ENCODE data around the gene LIMS4.
"Not testable (repeated sequence)": the region's sequence is repeated elsewhere in the genome, so short reads cannot be mapped to it uniquely, and the experiment has no call there.

Gene LIMS4, protein sequence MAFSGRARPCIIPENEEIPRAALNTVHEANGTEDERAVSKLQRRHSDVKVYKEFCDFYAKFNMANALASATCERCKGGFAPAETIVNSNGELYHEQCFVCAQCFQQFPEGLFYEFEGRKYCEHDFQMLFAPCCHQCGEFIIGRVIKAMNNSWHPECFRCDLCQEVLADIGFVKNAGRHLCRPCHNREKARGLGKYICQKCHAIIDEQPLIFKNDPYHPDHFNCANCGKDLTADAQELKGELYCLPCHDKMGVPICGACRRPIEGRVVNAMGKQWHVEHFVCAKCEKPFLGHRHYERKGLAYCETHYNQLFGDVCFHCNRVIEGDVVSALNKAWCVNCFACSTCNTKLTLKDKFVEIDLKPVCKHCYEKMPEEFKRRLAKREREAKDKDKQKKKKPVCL

DNA sequence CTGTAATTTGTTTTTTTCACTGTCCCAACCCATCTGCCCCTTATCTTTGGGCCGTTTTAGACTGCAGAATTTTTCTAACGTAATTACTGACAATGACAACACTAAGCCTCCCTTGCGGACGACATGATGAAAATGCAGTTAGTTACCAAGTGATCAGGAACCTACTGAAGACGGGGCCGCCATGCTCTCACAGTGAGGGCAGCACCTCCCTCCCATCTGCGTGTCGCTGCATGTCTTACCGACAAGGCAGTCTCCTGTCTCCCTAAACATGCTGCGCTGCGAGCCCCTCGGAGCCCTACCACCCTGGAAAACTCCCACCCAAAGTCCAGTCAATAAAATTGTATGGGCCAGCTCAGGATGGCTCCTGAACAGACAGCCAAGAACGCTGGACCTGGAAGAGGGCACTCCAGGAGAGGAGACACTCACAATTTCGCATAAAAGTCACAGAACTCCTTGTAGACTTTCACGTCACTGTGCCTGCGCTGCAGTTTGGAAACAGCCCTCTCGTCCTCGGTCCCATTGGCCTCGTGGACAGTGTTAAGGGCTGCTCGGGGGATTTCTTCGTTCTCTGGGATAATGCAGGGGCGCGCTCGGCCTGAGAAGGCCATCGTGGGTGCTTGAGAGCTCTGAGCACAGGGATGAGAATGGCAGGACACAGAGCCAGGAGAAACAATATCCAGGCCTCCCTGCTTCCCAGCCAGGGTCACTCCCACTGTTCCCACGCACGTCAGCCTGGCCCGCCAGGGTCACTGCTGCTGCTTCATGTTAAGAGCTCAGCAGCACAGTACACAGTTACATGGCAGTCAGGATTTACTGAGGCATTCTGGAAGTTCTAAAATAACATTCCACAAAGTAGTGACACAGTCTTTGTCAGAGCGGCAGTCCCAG is at the start of gene LIMS4:
TSS of gene LIMS4 (minus strand) at position 646 of the 888 bp plus-strand sequence. CDS start at position 608, 38 bp downstream.
- DNase-seq: not testable (repeated sequence)

DNA sequence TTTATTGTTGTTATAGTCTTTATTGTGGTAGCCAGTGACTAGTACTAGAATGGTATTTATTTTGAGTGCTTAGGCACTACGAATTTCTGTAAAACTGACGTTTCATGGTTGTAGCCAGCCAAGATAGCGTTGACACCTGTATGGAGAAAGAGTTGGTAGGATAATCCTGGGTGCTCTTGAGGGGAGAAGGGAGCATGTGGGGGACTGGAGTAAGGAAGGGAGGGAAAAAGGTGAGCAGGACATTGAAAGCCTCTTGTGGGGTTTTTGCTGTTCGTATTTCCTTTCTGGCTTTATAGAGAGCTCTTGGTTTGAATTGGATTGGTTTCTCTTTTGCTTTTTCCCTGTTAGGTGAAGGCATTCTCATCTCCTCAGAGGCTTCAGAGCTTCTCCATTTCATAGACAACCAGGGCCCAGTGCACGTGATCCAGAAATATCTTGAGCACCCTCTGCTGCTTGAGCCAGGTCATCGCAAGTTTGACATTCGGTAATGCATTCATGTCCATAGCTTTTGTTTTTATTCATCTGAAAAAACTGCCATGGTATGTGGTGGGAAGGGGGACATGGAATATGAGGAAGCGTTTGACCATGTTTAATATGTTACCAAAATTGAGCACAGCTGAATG is 27.2 kb upstream of the LIMS4 start:
- DNase-seq: not testable (repeated sequence)

DNA sequence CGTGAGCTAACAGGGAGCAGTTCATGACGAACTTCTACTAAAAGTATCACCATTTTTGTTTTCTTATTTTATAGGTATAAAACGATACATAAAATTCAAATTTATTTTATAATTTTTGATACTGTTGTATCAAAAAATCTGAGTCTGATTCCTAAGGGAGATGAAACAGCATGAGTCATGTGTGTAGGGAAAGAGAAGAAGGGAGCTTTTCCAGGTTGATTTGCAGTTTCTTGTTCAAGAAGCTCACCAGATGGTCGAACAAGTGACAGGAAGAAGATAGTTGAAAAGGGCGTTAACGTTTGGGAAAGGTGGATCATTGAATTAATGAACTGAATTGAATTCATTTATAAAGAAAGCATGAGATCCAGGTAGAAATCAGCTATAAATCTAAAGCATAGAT is 23.4 kb upstream of the LIMS4 start:
- DNase-seq: not testable (repeated sequence)

DNA sequence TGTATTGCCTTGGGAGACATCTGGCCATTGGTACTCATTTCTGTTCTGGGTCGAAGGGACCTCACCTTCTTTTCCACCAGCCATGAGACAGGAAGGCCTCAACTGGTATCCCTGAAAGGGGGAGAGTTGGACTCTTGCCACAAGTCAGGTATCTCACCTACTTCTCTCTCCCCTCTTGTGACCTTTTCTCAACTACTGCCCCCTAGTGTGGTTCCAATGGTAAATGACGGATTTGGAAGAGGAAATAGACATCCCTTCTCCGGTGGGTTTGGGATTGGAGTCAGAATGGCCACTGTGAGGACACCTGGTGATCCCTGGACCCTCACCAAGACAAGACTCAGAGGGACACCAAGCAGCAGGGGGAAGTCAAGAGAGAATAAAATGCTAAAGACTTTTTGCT is 21.9 kb upstream of the LIMS4 start:
- not testable (repeated sequence) for DNase-seq

DNA sequence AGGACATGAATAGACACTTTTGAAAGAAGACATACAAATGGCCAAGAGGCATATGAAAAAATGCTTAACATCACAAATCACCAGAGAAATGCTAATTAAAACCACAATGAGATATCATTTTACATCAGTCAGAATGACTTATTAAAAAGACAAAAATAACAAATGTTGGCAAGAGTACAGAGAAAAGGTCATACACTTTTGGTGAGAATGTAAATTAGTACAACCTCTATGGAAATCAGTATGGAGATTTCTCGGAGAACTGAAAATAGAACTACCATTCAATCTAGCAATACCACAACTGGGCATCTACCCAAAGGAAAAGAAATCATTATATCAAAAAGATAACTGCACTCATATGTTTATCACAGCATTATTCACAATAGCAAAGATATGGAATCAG is 16.4 kb upstream of the LIMS4 start:
- not testable (repeated sequence) for DNase-seq

DNA sequence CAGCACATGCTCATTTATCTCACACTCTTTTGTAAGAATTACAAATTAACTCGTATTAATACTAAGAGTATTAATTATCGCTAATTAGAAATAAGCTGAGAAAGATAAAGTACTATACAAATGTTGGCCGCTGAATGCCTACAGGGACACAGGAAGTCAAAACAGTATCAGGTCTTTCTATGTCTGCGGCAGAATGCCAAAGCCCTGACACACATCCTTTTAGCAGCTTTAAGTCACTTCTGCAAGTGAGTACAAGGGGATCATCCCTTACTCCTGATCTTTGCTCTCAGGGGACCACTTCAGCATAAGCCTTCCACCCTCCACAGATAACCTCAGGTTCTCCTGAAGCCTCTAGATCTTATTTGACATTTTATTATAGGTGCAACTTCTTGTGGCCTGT is 10.1 kb upstream of the LIMS4 start:
- not testable (repeated sequence) for DNase-seq

DNA sequence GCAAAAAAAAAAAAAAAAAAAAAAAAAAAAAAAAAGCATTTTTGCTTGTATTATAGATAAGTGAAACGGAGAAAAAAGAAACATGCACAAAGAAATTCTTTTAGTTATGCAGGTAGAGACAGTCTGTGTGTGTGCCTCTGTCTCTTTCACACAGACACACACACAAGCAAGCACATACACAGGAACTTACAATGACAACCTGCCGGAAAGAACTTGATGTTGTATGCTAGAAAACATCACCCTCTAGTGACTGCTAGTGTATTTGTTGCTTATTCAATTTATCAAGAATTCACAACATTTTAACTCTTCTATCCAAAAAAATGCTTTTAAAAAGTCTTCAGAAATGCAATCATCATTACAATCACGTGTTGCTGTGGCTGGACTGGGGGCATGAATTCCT is 8.6 kb upstream of the LIMS4 start:
- not testable (repeated sequence) for DNase-seq

DNA sequence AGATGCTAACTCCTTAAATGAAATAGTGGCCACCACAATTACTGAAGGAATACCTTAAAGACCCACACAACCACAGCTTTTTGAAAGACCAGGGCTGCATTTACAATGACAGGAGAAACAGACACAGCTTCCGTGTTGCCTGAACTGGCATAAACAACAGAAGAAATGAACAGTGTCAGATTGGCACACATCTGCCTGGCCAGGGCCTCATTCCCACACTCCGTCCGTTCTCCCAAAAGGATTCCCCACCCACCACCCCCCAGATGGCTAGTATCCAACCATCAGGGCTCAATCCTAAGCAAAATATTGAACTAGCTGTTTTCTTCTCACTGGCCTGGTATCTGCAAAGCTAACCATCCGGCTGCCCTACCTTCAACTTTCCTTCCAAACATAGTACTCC is 7.5 kb upstream of the LIMS4 start:
- not testable (repeated sequence) for DNase-seq

DNA sequence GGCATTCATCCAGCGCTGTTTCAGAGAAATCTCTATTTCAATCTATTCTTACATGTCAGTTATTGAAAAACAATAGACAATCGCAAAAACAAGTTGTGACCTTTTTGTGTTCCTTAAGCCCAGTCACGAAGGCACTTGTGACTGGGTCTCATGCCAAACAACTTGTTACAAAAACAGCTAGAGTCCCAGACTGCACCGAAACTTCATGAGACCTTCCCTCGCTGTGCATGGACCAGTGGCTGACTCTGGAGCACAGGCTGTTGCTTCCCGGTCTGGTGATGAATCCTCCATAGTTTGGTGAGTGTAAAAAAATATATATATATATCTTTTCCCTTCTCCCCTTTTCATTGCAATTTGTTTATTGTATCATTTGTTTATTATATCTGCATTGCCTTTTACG is 4.8 kb upstream of the LIMS4 start:
- not testable (repeated sequence) for DNase-seq

DNA sequence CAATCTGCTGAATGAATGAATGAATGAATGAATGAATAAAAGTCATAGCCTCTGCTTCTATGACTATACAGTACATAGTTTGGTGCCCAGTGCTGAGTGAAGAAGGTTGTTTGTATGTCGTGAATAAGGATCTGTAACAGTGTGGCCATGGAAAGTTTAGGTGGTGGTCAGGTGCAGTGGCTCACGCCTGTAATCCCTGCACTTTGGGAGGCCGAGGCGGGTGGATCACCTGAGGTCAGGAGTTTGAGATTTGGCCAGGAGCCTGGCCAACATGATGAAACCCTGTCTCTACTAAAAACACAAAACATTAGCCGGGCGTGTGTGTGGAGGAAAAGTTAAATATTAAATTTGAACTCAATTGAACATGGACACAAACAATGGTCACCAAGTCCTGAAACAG is 4.3 kb upstream of the LIMS4 start:
- DNase-seq: not testable (repeated sequence)

DNA sequence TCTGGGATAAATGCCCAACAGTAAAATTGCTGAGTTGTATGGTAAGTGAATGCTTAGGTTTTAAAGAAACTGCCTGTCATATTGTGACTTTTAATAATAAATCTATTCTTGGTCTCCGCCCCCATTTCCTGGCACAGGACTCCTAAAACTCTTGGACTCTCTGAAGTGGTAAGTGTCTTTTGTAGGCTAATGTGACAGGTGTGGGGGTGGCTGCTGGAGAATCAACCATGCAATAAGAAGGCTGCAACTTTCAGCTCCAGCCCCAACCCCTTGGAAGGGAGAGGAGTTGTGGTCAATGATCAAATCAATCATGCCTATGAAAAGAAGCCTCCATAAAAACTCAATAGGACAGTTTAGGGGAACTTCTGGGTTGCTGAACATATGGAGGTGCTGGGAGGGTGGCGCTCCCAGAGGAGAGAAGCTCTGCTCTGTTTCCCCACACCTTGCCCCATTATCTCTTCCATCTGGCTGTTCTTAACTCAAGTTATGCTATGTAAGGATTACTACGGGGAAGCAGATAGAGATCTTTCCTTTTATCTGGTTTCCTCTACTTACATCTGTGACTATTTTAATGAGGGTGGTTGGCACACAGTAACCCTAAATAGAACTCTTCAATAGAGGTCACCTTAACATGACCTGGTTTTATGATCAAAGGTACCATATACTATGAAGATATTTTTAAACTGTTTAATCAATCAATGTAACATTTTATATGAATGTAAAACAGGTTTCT is 3.2 kb upstream of the LIMS4 start:
- DNase-seq: not testable (repeated sequence)

DNA sequence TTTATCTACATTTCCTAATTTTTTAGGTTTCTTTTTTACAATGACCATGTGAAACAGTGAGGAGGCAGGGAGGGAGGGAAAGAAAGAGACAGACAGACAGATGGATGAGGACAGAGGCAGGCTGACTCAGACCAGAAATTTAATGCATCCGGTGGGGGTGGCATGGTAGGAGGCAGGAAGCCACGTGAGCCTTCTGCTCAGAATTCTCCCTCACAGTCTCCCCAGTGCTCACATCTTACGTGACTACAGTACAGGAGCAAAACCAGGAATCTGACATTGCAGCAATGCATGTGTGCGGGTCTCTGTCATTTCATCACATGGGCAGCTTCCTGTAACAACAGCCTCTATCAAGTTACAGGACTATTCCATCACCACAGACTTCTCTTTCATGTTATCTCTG is 2.3 kb upstream of the LIMS4 start:
- DNase-seq: not testable (repeated sequence)

DNA sequence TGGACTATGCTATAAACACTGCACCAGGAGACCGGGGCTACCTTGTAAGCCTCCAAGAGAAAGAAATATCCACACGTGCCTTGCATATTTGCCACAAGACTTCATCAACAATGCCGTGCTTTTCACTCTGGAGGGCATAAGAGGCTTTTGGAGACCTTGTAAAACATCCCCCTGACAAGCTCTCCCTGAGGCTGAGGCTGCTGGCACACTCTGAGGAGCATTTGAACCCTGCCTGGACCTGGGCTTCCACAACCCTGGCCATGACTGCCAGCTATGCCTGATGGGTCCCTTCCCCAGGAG is 393 bp upstream of the LIMS4 start:
- DNase-seq: not testable (repeated sequence)

DNA sequence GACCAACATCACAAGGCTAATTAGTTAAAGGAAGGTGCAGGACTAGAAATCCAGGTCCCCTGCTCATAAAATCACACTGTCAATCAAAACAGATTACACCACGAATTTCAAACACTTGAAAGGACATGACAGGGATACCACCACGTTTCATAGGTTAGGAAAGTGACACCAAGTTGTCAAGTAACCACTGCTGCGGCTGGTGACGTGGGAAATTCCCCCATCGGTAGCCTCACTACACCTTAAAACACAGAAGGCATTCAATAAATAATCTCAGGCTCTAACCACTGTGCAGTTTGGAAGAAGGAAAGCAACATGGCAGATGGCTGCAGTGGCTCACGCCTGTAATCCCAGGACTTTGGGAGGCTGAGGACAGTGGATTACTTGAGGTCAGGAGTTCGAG is 3.7 kb downstream of the LIMS4 start:
- not testable (repeated sequence) for DNase-seq

DNA sequence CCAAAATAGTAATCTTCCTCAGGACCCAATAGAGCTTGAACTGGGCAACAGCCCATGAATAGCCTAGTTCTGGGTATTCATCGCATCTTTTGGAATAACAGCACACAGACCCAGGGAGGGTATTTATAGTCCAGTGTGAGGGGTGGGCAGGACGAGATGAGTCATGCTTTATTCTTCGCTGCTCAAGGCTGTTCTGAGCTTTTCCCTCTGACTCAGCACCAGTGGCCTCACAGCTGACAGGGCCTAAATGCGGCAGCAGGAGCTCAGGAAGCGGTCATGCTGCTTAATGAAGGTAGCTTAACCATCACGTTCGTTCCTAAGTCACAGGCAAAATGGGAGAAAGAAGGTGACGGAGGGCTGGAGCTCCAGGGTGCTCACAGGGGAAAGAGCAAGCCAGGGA is 7.3 kb downstream of the LIMS4 start:
- not testable (repeated sequence) for DNase-seq

DNA sequence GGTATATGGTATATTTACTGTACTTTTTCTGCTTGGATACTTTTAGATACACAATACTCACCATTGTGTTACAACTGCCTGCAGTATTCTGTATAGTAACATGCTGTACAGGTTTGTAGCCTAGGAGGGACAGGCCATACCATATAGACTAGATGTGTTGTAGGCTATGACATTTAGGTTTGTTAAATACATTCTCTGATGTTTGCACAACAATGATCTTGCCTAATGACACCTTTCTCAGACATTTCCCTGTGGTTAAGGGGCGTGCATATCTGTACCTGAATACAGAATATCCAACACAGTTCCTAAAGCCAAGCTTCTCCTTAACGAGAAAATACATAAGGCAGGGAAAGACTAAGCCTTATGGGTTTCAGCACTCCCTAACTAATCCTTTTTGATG is 10.2 kb downstream of the LIMS4 start:
- not testable (repeated sequence) for DNase-seq

DNA sequence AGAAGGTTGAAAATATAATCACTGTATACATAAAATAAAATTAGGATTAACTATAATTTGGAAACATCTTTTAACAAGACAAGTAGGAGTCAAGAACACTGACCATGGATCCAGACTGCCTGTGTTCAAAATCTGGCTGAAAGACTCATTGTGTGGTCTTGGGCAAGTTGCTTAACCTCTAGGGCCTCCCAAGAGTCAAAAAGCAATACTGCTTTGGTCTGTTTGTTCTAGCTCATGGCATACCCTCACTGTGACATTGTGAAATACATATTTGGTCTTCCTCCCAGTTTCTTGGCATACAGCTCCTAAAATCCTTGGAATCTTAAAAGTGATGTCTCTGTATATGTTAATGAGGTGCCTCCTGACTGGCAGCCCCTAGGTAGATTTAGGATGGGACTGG is 12.3 kb downstream of the LIMS4 start:
- not testable (repeated sequence) for DNase-seq

DNA sequence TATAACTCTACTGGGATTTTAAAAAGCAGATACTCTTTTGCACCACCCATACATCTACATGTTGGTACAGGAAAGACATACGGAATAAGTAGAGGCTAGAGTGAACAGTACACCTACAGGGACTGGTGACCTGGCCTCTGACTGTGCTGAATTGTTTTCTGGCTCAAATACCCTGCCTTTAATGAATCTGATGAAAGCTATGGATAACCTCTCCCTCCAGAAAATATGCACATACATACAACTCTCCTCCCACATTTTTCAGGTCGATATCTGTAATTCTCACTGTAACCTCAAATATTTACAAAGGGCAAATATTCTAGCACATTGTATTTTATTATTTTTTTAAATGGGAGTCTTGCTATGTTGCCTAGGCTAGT is 15.4 kb downstream of the LIMS4 start:
- DNase-seq: not testable (repeated sequence)

DNA sequence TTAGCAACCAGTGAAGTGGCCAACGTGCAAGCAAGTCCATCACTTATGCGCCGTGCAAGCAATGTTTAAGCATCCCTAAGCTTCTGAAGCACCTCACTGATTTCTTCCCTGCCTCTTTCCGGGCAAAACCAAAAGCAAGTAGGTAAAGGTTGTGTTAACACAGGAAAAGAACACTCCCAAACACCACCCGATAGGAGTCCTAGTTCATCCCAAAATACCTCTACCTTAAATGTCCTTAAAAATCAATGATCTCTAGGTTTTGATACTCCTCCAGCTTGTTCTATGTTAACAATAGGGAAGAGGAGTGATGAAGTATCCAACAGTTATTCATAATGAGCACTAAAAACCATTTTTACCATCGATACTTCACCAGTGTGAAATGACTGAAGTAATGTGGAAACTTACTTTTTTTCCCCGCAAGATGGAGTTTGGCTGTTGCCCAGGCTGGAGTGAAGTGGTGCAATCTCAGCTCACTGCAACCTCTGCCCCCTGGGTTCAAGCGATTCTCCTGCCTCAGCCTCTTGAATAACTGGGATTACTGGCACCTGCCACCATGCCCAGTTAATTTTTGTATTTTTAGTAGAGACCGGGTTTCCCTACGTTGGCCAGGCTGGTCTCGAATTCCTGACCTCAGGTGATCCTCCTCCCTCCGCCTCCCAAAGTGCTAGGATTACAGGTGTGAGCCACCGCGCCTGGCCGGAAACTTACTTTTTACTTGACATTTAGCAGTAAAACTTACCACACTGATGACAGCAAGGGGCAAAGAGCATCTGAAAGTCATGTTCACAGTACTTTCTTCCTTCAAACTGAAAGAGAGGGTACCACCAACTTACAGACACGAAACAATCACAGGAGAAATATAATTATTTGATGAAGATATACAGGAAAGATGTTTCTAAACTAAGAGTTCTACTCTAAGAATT is 16.1 kb downstream of the LIMS4 start:
- not testable (repeated sequence) for DNase-seq

DNA sequence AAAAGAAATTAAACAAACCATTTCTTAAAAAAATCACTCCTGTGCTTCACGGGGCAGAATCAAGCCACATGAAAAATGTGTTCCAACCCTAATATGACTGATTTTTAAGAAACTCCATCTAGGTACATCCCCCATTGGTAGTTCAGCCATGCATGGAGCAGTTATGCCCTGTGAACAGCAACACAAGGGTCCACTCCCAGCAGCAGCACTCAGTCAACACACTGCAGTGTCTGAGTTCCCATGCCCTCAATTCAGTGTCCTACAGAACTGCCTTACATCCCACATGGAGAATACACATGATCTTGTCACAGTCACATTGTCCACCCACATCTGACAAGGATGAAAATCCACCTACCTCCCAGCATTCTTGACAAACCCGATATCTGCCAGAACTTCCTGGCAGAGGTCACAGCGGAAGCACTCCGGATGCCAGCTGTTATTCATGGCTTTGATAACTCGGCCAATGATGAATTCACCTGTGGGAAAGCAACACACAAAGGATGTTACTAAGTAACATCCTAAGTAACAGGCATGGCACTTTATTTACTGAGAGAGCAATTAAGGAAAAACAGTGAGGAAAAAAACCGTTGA is 17.4 kb downstream of the LIMS4 start:
- not testable (repeated sequence) for DNase-seq

DNA sequence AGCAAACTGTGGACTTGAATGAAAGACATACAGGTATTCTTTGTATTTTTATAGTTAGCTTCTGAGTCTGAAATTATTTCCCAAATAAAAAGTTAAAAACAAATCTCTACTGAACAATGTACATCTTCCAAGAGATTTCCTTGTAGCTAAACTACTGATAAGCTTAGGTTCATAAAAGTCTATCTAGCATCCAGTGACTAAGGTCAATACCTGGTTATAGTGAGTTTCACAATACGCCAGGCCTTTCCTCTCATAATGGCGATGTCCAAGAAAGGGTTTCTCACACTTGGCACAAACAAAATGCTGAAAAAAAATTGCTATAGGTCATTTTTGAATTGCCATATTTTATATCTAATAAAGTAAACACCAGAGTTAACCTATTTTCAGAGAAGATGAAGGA is 21.7 kb downstream of the LIMS4 start:
- not testable (repeated sequence) for DNase-seq

All from activated CD8-positive, alpha-beta memory T cell treated with anti-CD3 and anti-CD28 coated beads for 24 hours (primary cell).